COR-L47 (cell line): ENCODE results near the gene DHX57.
A peak's percentile ranks its signal among the peaks of the same experiment; 100 is the strongest.
"Not testable (repeated sequence)": the region's sequence is repeated elsewhere in the genome, so short reads cannot be mapped to it uniquely, and the experiment has no call there.

ENCODE experiments used
- DNase-seq: peaks from one replicate; lab custom pipeline; 2025; lab: John Stamatoyannopoulos, UW

Gene DHX57

GRCh38 chr2:38871432-38871831, 4.3 kb downstream of the DHX57 start:
- no peak for DNase-seq

- DNase-seq: no peak
Observed at GRCh38 chr2:38866773-38867443, 8.8 kb downstream of the DHX57 start.

- DNase-seq: no peak
Observed at GRCh38 chr2:38863061-38863695, 12.6 kb downstream of the DHX57 start.

- DNase-seq: no peak
Observed at GRCh38 chr2:38862476-38862875, 13.3 kb downstream of the DHX57 start.

GRCh38 chr2:38856165-38856564, 19.6 kb downstream of the DHX57 start:
- DNase-seq: no peak

GRCh38 chr2:38850045-38850444, 25.7 kb downstream of the DHX57 start:
- no peak for DNase-seq

GRCh38 chr2:38836791-38837190, 38.9 kb downstream of the DHX57 start:
- DNase-seq: no peak

- no peak for DNase-seq
Observed at GRCh38 chr2:38835990-38836389, 39.7 kb downstream of the DHX57 start.

GRCh38 chr2:38835015-38835601, 40.6 kb downstream of the DHX57 start:
- peak; percentile 4 for DNase-seq

GRCh38 chr2:38830526-38831159, 45.1 kb downstream of the DHX57 start:
- no peak for DNase-seq

- DNase-seq: no peak
Observed at GRCh38 chr2:38829971-38830370, 45.8 kb downstream of the DHX57 start.

- no peak for DNase-seq
Observed at GRCh38 chr2:38828460-38828859, 47.3 kb downstream of the DHX57 start.

GRCh38 chr2:38827539-38828145, 48.1 kb downstream of the DHX57 start:
- not testable (repeated sequence) for DNase-seq

- DNase-seq: no peak
Observed at GRCh38 chr2:38825956-38826355, 49.8 kb downstream of the DHX57 start.

GRCh38 chr2:38824906-38825305, 50.8 kb downstream of the DHX57 start:
- DNase-seq: no peak

- no peak for DNase-seq
Observed at GRCh38 chr2:38823386-38823785, 52.3 kb downstream of the DHX57 start.

GRCh38 chr2:38818565-38818964, 57.2 kb downstream of the DHX57 start:
- no peak for DNase-seq

GRCh38 chr2:38815936-38816335, 59.8 kb downstream of the DHX57 start:
- no peak for DNase-seq

GRCh38 chr2:38810488-38810887, 65.2 kb downstream of the DHX57 start:
- DNase-seq: no peak

GRCh38 chr2:38808677-38809076, 67.1 kb downstream of the DHX57 start:
- no peak for DNase-seq

GRCh38 chr2:38806733-38807059, 69.0 kb downstream of the DHX57 start:
- DNase-seq: no peak

- DNase-seq: no peak
Observed at GRCh38 chr2:38806015-38806732, 69.6 kb downstream of the DHX57 start.
